Epithelial cell of proximal tubule (primary cell): ENCODE results near the gene ZNF428. TPM values are rescaled to one million over a fixed set of nuclear protein-coding genes. Genes with fewer than 3 reads are reported as not detected.

Experiments
- DNase-seq: peaks from one replicate; pipeline ENCODE4 v3.0.0-alpha.2; 2011; ENCODE audit warnings: low read depth
- H3K4me3 ChIP-seq: 2 replicates; pipeline ENCODE4 v1.5.1; 2011; ENCODE audit warnings: low read depth, mild to moderate bottlenecking, low read length
- CTCF ChIP-seq: conservative IDR thresholded peaks from 2 replicates; pipeline ENCODE4 v1.5.1; 2012; ENCODE audit warnings: low read depth, mild to moderate bottlenecking, low read length
- total RNA-seq: library from RNA; depleted of rRNA; stranded (reverse); fragments of >200 nt; gene quantifications from 2 replicates; pipeline ENCODE4 v1.2.3, GENCODE V29; 2015

The ZNF428 gene
- total RNA-seq, 1 donor from 2014 or later: 60.7 TPM

GRCh38 chr19:43634872-43635560 lies 15.6 kb upstream of the ZNF428 start:
- TF ChIP-seq CTCF: no peak
- no peak for DNase-seq
- H3K4me3 ChIP-seq: peak overlapping the region; percentile 43

- TF ChIP-seq CTCF: no peak
- no peak for DNase-seq
- H3K4me3 ChIP-seq: peak overlapping the region; percentile 43
Measured at GRCh38 chr19:43634506-43634871, 15.1 kb upstream of the ZNF428 start.

- no peak for TF ChIP-seq CTCF
- no peak for DNase-seq
- H3K4me3 ChIP-seq: no peak overlapping the region
Measured at GRCh38 chr19:43634068-43634467, 14.6 kb upstream of the ZNF428 start.

GRCh38 chr19:43633520-43633919 lies 14.1 kb upstream of the ZNF428 start:
- no peak for TF ChIP-seq CTCF
- H3K4me3 ChIP-seq: no peak overlapping the region
- no peak for DNase-seq

GRCh38 chr19:43631491-43631890 lies 12.1 kb upstream of the ZNF428 start:
- no peak for DNase-seq
- H3K4me3 ChIP-seq: no peak overlapping the region
- TF ChIP-seq CTCF: no peak

- TF ChIP-seq CTCF: no peak
- H3K4me3 ChIP-seq: no peak overlapping the region
- DNase-seq: no peak
Measured at GRCh38 chr19:43628646-43629326, 9.4 kb upstream of the ZNF428 start.

- DNase-seq: no peak
- H3K4me3 ChIP-seq: no peak overlapping the region
- TF ChIP-seq CTCF: no peak
Measured at GRCh38 chr19:43626838-43627237, 7.4 kb upstream of the ZNF428 start.
